ENCODE data around the gene BRI3BP. TPM values are rescaled to one million over a fixed set of nuclear protein-coding genes. Genes with fewer than 3 reads are reported as not detected.

BRI3BP gene
- total RNA-seq, 1 experiment from 2014 or later = 19.4 TPM

- Histone ChIP-seq H3K9me3 (ENCODE audit: insufficient read depth, low read depth) (no peaks in the 10 kb centered on the region), H4K20me1 (ENCODE audit: insufficient read depth) (no peaks in the 10 kb centered on the region; the same call in none of the 2 replicates), H3K9me2 (ENCODE audit: insufficient read depth) (no peaks in the 10 kb centered on the region), H3K4me1 (replicated peaks; ENCODE audit: insufficient read depth) (no peaks in the 10 kb centered on the region), H2AFZ (no peak overlapping the region), H3K27ac (no peak overlapping the region), H3K4me3 (no peak overlapping the region), H3K36me3 (ENCODE audit: low read depth) (no peaks in the 10 kb centered on the region), H3K4me2 (no peak overlapping the region), H3F3A (ENCODE audit: insufficient read depth, low read depth) (0 out of 2 replicates have a peak, but pooled peaks cover 5% of the 10 kb centered on the region), H3K27me3 (ENCODE audit: insufficient read depth, low read depth) (no peaks in the 10 kb centered on the region), H3K79me2 (ENCODE audit: low read depth) (no peaks in the 10 kb centered on the region)
- intact Hi-C loops (cut with micrococcal nuclease; ENCODE audit: unreplicated experiment) = no loop called here
- POLR2A ChIA-PET (ENCODE audit: unreplicated experiment) = no interaction called here
- CTCF ChIA-PET = no interaction called here
- no peak for DNase-seq
- TF ChIP-seq CTCF (conservative IDR thresholded peaks at IDR 0.05) (no peak), EZH2 (IDR thresholded peaks at IDR 0.05; ENCODE audit: low read depth) (no peak)
- no TSS peak for BruUV-seq (replicated peaks)
Measured at GRCh38 chr12:124963211-124963610, 30.2 kb upstream of the BRI3BP start.

- no peak for TF ChIP-seq EZH2 (IDR thresholded peaks at IDR 0.05; ENCODE audit: low read depth)
- TF ChIP-seq CTCF (conservative IDR thresholded peaks at IDR 0.05) = no peak
- no peaks in the 10 kb centered on the region for H3K9me3 ChIP-seq (ENCODE audit: insufficient read depth, low read depth)
- no peaks in the 10 kb centered on the region for H3K36me3 ChIP-seq (ENCODE audit: low read depth)
- 0 out of 2 replicates have a peak, but pooled peaks cover 5% of the 10 kb centered on the region for H3F3A ChIP-seq (ENCODE audit: insufficient read depth, low read depth)
- no peaks in the 10 kb centered on the region for H3K4me1 ChIP-seq (replicated peaks; ENCODE audit: insufficient read depth)
- no TSS peak for BruUV-seq (replicated peaks)
- no peak overlapping the region for H2AFZ ChIP-seq
- no peaks in the 10 kb centered on the region for H3K79me2 ChIP-seq (ENCODE audit: low read depth)
- no peak overlapping the region for H3K4me3 ChIP-seq
- H3K27ac ChIP-seq = no peak overlapping the region
- no peak overlapping the region for H3K4me2 ChIP-seq
- CTCF ChIA-PET = no interaction called here
- no peaks in the 10 kb centered on the region; the same call in none of the 2 replicates for H4K20me1 ChIP-seq (ENCODE audit: insufficient read depth)
- no peak for DNase-seq
- POLR2A ChIA-PET (ENCODE audit: unreplicated experiment) = no interaction called here
- no peaks in the 10 kb centered on the region for H3K27me3 ChIP-seq (ENCODE audit: insufficient read depth, low read depth)
- intact Hi-C loops (cut with micrococcal nuclease; ENCODE audit: unreplicated experiment) = no loop called here
- H3K9me2 ChIP-seq (ENCODE audit: insufficient read depth) = no peaks in the 10 kb centered on the region
Measured at GRCh38 chr12:124964251-124964650, 29.2 kb upstream of the BRI3BP start.

GRCh38 chr12:124964836-124965462 is 28.5 kb upstream of the BRI3BP start:
- Histone ChIP-seq H3K79me2 (ENCODE audit: low read depth) (no peaks in the 10 kb centered on the region), H3K4me3 (no peak overlapping the region), H3K9me2 (ENCODE audit: insufficient read depth) (no peaks in the 10 kb centered on the region), H3K9me3 (ENCODE audit: insufficient read depth, low read depth) (no peaks in the 10 kb centered on the region), H3K4me2 (no peak overlapping the region), H3K36me3 (ENCODE audit: low read depth) (no peaks in the 10 kb centered on the region), H2AFZ (no peak overlapping the region), H3K27ac (no peak overlapping the region), H3K4me1 (replicated peaks; ENCODE audit: insufficient read depth) (no peaks in the 10 kb centered on the region), H4K20me1 (ENCODE audit: insufficient read depth) (no peaks in the 10 kb centered on the region; the same call in none of the 2 replicates), H3K27me3 (ENCODE audit: insufficient read depth, low read depth) (no peaks in the 10 kb centered on the region), H3F3A (ENCODE audit: insufficient read depth, low read depth) (0 out of 2 replicates have a peak, but pooled peaks cover 5% of the 10 kb centered on the region)
- no peak for DNase-seq
- no TSS peak for BruUV-seq (replicated peaks)
- intact Hi-C loops (cut with micrococcal nuclease; ENCODE audit: unreplicated experiment) = no loop called here
- ChIA-PET CTCF (no interaction called here), POLR2A (ENCODE audit: unreplicated experiment) (no interaction called here)
- TF ChIP-seq CTCF (conservative IDR thresholded peaks at IDR 0.05) = no peak
- TF ChIP-seq EZH2 (IDR thresholded peaks at IDR 0.05; ENCODE audit: low read depth) = no peak
